Right lobe of liver (tissue), 6 donors: Measurements from ENCODE around the gene MAPK8IP3. TPM values are rescaled to one million over a fixed set of nuclear protein-coding genes. Genes with fewer than 3 reads are reported as not detected.

Experiments used
- ATAC-seq, 4 donors: fragments of 200-7000 bp; cut with Tn5 transposase; one replicate each; pipeline ENCODE4 v1.9.1; 2020; ENCODE audit warnings: mild to moderate bottlenecking in 4 of 4, moderate library complexity in 4 of 4
- DNase-seq, 3 donors: peaks; one replicate each; pipeline ENCODE4 v3.0.0-alpha.2; 2020
- H3K27ac ChIP-seq, 3 donors: fragments of 200-600 bp; one replicate each; pipeline ENCODE4 v1.8.0; 2022
- H3K27me3 ChIP-seq, 2 donors: fragments of 200-600 bp; one replicate each; pipeline ENCODE4 v1.8.0; 2022
- H3K36me3 ChIP-seq, 4 donors: fragments of 200-600 bp; sonication (generic) in 1 of 4; one replicate each; pipeline versions ENCODE4 v1.5.1 to v1.8.0; 2017 to 2022; ENCODE audit warnings: control low read depth in 1 of 4
- H3K4me1 ChIP-seq, 4 donors: fragments of 200-600 bp; sonication (generic) in 1 of 4; one replicate each; pipeline versions ENCODE4 v1.5.1 to v1.8.0; 2017 to 2022; ENCODE audit warnings: control low read depth in 1 of 4
- H3K4me3 ChIP-seq, 3 donors: fragments of 200-600 bp; one replicate each; pipeline ENCODE4 v1.8.0; 2022
- H3K9me3 ChIP-seq, 4 donors: fragments of 200-600 bp; sonication (generic) in 1 of 4; one replicate each; pipeline versions ENCODE4 v1.5.1 to v1.8.0; 2017 to 2022; ENCODE audit warnings: control low read depth in 1 of 4
- POLR2A ChIP-seq: fragments of 450-650 bp; IDR thresholded peaks from one replicate; pipeline ENCODE4 v1.6.1; 2017; ENCODE audit warnings: antibody characterized with exemption, mild to moderate bottlenecking
- WGBS: methylation state at CpG from one replicate; pipeline ENCODE4 v1.1.6; 2018; ENCODE audit warnings: low coverage, low lambda C conversion rate; ENCODE audit not compliant: insufficient coverage; ENCODE audit errors: missing lambda C conversion rate; 5-methylcytosine and 5-hydroxymethylcytosine counted together
- intact Hi-C, 2 donors: fragments of 100-400 bp; cut with DNase I; formaldehyde crosslinking; loops; one replicate each; pipeline versions ENCODE4 v1.11.2 to v1.14.1; 2022
- total RNA-seq, 6 experiments: library from RNA; depleted of rRNA in 2 of 6; stranded (reverse); fragments of >200 nt in 2 of 6; fragmentation: NEBNext Ultra II Directional in 3 of 6; extraction: Animal tissue kit (Norgen Biotek cat#: 25700) in 3 of 6; gene quantifications; one replicate each; pipeline versions ENCODE4 v1.1.0 to v1.2.4, GENCODE V29; 2016 to 2023
- TF ChIP-seq, protein P1 (sequence below), 4 donors: fragments of 200-600 bp in 3 of 4; fragments of 450-650 bp in 1 of 4; IDR thresholded peaks; one replicate each; pipeline versions ENCODE4 v1.5.1 to v1.8.0; 2016 to 2022; ENCODE audit warnings: antibody characterized with exemption in 4 of 4, mild to moderate bottlenecking in 2 of 4
- donor health status: DM: no; HTN: yes; CAD: no.
- donor health status: DM: no; HTN: no; CAD: no.
- donor health status: DM: no; HTN: no; CAD: no.
- donor health status: DM: no; HTN: yes; CAD: no.
- donor health status: DM: no; HTN: yes; CAD: no.

The MAPK8IP3 gene
- total RNA-seq, 6 experiments from 2014 or later = 8.7 to 37.3 (median 23.0) TPM

DNA sequence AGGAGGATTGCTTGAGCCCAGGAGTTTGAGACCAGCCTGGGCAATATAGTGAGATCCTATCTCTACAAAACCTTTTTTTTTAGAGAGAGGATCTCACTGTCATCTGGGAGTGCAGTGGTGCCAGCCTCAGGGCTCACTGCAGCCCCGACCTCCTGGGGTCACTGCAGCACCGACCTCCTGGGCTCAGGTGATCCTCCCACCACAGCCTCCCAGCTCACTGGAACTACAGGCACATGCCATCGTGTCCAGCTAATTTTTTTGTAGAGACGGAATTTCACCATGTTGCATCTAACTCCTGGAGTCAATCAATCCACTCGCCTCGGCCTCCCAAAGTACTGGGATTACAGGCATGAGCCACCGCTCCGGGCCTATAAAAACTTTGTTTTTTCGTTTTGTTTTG lies 15.4 kb downstream of the MAPK8IP3 start:
- Histone ChIP-seq H3K9me3 (no peaks in the 10 kb centered on the region), H3K4me3 (no peak overlapping the region), H3K27me3 (no peaks in the 10 kb centered on the region), H3K27ac (peak overlapping the region in 1 of 3 donors; percentile 33), H3K4me1 (peaks cover 0 to 11% (median 6%) of the 10 kb centered on the region in 4 donors), H3K36me3 (peaks cover 0 to 6% (median 0%) of the 10 kb centered on the region in 4 donors)
- DNase-seq = no peak
- WGBS = 90% methylated on average over 7 of the region's 9 CpGs
- intact Hi-C loops = no loop called here
- ATAC-seq = no peak
- TF ChIP-seq, protein P1, sequence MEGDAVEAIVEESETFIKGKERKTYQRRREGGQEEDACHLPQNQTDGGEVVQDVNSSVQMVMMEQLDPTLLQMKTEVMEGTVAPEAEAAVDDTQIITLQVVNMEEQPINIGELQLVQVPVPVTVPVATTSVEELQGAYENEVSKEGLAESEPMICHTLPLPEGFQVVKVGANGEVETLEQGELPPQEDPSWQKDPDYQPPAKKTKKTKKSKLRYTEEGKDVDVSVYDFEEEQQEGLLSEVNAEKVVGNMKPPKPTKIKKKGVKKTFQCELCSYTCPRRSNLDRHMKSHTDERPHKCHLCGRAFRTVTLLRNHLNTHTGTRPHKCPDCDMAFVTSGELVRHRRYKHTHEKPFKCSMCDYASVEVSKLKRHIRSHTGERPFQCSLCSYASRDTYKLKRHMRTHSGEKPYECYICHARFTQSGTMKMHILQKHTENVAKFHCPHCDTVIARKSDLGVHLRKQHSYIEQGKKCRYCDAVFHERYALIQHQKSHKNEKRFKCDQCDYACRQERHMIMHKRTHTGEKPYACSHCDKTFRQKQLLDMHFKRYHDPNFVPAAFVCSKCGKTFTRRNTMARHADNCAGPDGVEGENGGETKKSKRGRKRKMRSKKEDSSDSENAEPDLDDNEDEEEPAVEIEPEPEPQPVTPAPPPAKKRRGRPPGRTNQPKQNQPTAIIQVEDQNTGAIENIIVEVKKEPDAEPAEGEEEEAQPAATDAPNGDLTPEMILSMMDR (IDR thresholded peaks at IDR 0.05) = no peak
- TF ChIP-seq POLR2A = no peak

DNA sequence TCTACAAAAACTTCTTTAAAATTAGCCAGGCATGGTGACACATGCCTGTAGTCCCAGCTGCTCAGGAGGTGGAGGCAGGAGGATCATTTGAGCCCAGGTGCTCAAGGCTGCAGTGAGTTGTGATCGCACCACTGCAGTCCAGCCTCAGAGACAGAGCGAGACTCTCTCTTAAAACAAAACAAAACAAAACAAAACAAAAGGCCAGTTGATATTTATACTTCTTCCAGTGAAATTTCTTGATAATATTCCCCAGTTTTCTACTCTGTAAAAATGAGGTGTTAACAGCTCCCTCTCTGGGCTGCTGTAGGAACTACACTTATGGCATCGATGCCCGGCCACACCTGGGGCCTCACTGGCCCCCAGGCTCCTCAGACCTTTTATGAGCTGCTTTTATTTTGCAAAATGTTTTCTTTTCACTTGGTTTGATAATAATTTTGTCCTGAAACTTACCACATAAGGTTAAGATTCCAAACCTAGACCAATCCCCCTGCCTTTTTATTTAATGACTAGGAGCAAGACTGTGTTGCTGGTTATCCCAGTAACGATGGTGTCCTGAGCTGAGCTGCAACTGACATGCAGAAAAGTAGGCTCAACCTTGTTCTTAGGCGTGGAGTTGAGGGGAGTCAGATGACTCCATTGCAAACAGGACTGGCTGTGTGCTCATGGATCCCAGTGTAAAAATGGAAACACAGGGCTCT lies 17.6 kb downstream of the MAPK8IP3 start:
- TF ChIP-seq POLR2A = no peak
- TF ChIP-seq, protein P1 (IDR thresholded peaks at IDR 0.05) = peak; percentile 60 to 82 (median 76)
- no peak overlapping the region for H3K27ac ChIP-seq
- H3K27me3 ChIP-seq = no peaks in the 10 kb centered on the region
- WGBS = 50% methylated on average over 6 of the region's 6 CpGs
- H3K4me1 ChIP-seq = peaks cover 0 to 11% (median 6%) of the 10 kb centered on the region in 4 donors
- DNase-seq (no peak), ATAC-seq (peak; percentile 40 to 67 (median 64))
- no peak overlapping the region for H3K4me3 ChIP-seq
- no peaks in the 10 kb centered on the region for H3K9me3 ChIP-seq
- intact Hi-C loops = no loop called here
- peaks cover 0 to 12% (median 0%) of the 10 kb centered on the region in 4 donors for H3K36me3 ChIP-seq

DNA sequence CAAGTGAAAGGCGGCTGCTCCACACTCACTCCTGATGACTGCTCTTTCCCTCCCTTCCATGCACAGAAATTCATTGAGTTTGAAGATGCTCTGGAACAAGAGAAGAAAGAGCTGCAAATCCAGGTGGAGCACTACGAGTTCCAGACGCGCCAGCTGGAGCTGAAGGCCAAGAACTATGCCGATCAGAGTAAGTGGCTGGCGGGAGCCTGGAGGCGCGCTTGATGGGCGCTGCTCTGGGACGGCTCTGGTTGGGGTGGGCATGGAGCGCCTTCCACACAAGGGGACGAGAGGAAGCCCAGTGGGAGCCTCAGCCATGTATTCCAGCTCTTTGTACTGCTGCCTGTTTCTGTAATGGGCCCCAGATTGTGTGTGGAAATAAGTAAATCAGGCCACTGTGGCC lies 18.5 kb downstream of the MAPK8IP3 start:
- H3K27me3 ChIP-seq = no peaks in the 10 kb centered on the region
- H3K4me1 ChIP-seq = peaks cover 0 to 6% (median 4%) of the 10 kb centered on the region in 4 donors
- H3K9me3 ChIP-seq = no peaks in the 10 kb centered on the region
- no peak overlapping the region for H3K27ac ChIP-seq
- WGBS = 97% methylated on average over 11 of the region's 12 CpGs
- no peak overlapping the region for H3K4me3 ChIP-seq
- DNase-seq = no peak
- H3K36me3 ChIP-seq = peaks cover 0 to 18% (median 2%) of the 10 kb centered on the region in 4 donors
- TF ChIP-seq POLR2A = no peak
- intact Hi-C loops = no loop called here
- no peak for ATAC-seq

DNA sequence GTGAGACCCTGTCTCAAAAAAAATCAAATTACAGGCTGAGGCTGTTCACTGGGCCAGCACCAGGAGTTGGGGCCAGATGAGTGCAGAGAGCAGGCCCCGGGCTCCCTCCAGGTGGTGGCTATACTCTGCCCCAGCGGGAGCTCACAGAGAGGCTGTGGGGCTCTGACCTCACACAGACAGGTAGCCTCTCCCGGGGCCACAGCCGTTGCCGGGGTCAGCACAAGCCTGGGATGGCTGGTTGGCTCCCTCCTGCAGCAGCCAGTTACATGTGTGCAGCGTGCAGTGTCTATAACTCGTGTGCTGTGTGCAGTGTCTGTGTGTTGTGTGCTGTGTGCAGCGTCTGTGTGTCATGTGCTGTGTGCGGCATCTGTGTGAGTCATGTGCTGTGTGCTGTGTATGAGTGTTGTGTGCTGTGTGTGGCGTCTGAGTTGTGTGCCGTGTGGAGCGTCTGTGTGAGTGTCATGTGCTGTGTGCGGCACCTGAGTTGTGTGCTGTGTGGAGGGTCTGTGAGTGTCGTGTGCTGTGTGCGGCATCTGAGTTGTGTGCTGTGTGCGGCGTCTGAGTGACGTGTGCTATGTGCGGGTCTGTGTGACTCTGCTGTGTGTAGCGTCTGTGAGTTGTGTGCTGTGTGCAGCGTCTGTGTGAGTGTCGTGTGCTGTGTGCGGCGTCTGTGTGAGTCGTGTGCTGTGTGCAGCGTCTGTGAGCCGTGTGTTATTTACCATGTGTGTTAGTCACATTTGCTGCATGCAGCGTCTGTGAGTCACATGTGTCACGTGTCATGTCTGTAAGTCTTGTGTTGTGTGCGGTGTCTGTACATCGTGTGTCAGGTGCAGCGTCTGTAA lies 20.9 kb downstream of the MAPK8IP3 start:
- no peaks in the 10 kb centered on the region for H3K9me3 ChIP-seq
- no peaks in the 10 kb centered on the region for H3K27me3 ChIP-seq
- H3K36me3 ChIP-seq = peaks cover 0 to 22% (median 4%) of the 10 kb centered on the region in 4 donors
- WGBS = 87% methylated on average over 12 of the region's 32 CpGs
- H3K4me3 ChIP-seq = no peak overlapping the region
- no peak for DNase-seq
- TF ChIP-seq, protein P1 (IDR thresholded peaks at IDR 0.05) = no peak
- TF ChIP-seq POLR2A = no peak
- intact Hi-C loops = no loop called here
- no peak for ATAC-seq
- H3K27ac ChIP-seq = no peak overlapping the region
- H3K4me1 ChIP-seq = peaks cover 0 to 1% (median 0%) of the 10 kb centered on the region in 4 donors
